ENCODE results near the gene NANOS2.

Gene NANOS2

GRCh38 chr19:45929247-45929646 is 14.7 kb upstream of the NANOS2 start:
- DNase-seq (ENCODE audit: low read depth in 4 of 4, low spot score in 1 of 4): no peak

- peak; percentile 68 to 79 (median 72) for DNase-seq (ENCODE audit: low read depth in 4 of 4, low spot score in 1 of 4)
These were observed 13.1 kb upstream of the NANOS2 start for GRCh38 chr19:45927565-45928261.

GRCh38 chr19:45924891-45925447 is 10.4 kb upstream of the NANOS2 start:
- no peak for DNase-seq (ENCODE audit: low read depth in 4 of 4, low spot score in 1 of 4)

GRCh38 chr19:45922281-45922680 is 7.7 kb upstream of the NANOS2 start:
- no peak for DNase-seq (ENCODE audit: low read depth in 4 of 4, low spot score in 1 of 4)

- DNase-seq (ENCODE audit: low read depth in 4 of 4, low spot score in 1 of 4): no peak
These were observed 5.9 kb upstream of the NANOS2 start for GRCh38 chr19:45920458-45920857.

- DNase-seq (ENCODE audit: low read depth in 4 of 4, low spot score in 1 of 4): no peak
These were observed 5.1 kb upstream of the NANOS2 start for GRCh38 chr19:45919678-45920077.

GRCh38 chr19:45918721-45919120 is 4.1 kb upstream of the NANOS2 start:
- DNase-seq (ENCODE audit: low read depth in 4 of 4, low spot score in 1 of 4): no peak

- DNase-seq (ENCODE audit: low read depth in 4 of 4, low spot score in 1 of 4): no peak
These were observed 3.0 kb upstream of the NANOS2 start for GRCh38 chr19:45917421-45918091.

- DNase-seq (ENCODE audit: low read depth in 4 of 4, low spot score in 1 of 4): no peak
These were observed 3.3 kb downstream of the NANOS2 start for GRCh38 chr19:45911291-45911690.

- no peak for DNase-seq (ENCODE audit: low read depth in 4 of 4, low spot score in 1 of 4)
These were observed 5.6 kb downstream of the NANOS2 start for GRCh38 chr19:45908956-45909355.

GRCh38 chr19:45906221-45906620 is 8.4 kb downstream of the NANOS2 start:
- no peak for DNase-seq (ENCODE audit: low read depth in 4 of 4, low spot score in 1 of 4)

- DNase-seq (ENCODE audit: low read depth in 4 of 4, low spot score in 1 of 4): no peak
These were observed 9.6 kb downstream of the NANOS2 start for GRCh38 chr19:45905011-45905410.

GRCh38 chr19:45902651-45903625 is 11.6 kb downstream of the NANOS2 start:
- peak; percentile 97 to 100 (median 98) for DNase-seq (ENCODE audit: low read depth in 4 of 4, low spot score in 1 of 4)

- DNase-seq (ENCODE audit: low read depth in 4 of 4, low spot score in 1 of 4): no peak
These were observed 12.5 kb downstream of the NANOS2 start, which contains the start of gene MYPOP for GRCh38 chr19:45901912-45902650. Gene MYPOP (minus strand): TSS chr19:45902613. CDS start chr19:45901773, 840 bp downstream.

- peak in 1 of 4 experiments; percentile 11 for DNase-seq (ENCODE audit: low read depth in 4 of 4, low spot score in 1 of 4)
These were observed 13.1 kb downstream of the NANOS2 start for GRCh38 chr19:45901432-45901911.

- no peak for DNase-seq (ENCODE audit: low read depth in 4 of 4, low spot score in 1 of 4)
These were observed 13.7 kb downstream of the NANOS2 start for GRCh38 chr19:45900738-45901431.

GRCh38 chr19:45899919-45900589 is 14.5 kb downstream of the NANOS2 start:
- no peak for DNase-seq (ENCODE audit: low read depth in 4 of 4, low spot score in 1 of 4)

- DNase-seq (ENCODE audit: low read depth in 4 of 4, low spot score in 1 of 4): no peak
These were observed 15.3 kb downstream of the NANOS2 start for GRCh38 chr19:45899253-45899652.

GRCh38 chr19:45897261-45897812 is 17.2 kb downstream of the NANOS2 start:
- DNase-seq (ENCODE audit: low read depth in 4 of 4, low spot score in 1 of 4): no peak
